ENCODE results near the gene NRXN3.

The NRXN3 gene

DNA sequence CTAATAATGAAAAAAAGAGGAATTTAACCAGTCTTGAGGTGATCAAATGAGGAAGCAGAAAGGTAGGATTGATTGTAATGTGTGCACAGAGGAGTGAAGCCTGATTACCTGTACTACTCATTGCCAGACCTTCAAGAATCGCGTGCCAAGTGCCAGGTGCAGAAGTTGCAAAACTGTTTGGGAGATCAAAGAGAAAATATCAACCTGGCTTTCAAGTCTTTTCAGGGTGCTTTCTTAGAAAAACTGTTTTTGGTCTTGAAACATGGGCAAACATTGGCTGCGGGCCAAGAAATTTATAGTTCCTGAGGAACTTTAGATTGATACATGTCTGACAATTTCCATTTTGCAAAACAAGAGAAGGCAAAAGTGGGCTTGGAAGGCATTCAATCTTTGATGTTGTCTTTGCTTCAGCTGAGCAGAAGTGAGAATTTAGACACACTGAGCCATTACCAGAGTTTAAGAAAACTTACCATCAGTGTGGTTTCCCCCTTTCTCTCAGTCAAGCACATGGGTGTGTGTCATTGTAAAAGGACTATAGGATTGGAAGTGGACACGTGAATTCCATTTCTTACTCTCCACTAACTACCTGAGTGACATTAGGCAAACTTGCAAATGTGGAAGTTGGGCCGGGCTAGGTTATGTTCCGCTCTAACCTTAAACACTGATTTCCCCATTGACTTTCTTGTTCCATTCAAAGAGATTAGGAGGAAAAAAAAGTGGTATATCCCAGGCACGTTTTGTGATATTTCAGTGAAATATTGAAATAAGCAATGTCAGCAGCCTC, 1555.0 kb downstream of the NRXN3 start:
- ChIA-PET POLR2A (no interaction called here), CTCF (no interaction called here)
- no peak for TF ChIP-seq TARDBP (IDR thresholded peaks at IDR 0.05)
- no peak for DNase-seq (ENCODE audit: extremely low spot score)

DNA sequence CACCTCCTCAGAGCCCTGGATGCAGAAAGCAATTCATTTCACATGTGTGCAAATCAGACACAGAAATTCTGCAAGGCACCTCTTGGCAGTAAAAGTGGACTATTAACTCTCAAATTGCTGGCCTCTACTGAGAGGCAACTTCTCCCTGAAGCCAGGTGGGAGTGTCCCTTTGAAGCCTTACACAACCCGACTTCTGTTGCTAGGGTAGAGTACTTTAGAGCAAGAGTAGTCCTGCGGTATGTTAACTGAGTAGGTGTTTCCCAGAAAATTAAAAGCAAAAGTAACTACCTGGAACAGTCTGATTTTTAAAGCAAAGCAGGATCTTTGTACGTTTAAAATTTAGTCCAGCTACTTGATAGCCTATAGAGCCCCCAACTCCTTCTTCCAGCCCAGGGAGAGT, 1557.7 kb downstream of the NRXN3 start:
- POLR2A ChIA-PET: no interaction called here
- TF ChIP-seq ZNF384 (IDR thresholded peaks at IDR 0.05) (no peak), CTBP1 (IDR thresholded peaks at IDR 0.05; ENCODE audit: borderline replicate concordance) (no peak), BHLHE40 (IDR thresholded peaks at IDR 0.05; ENCODE audit: borderline replicate concordance) (no peak)
- CTCF ChIA-PET: interaction anchor here (0.5 kb wide), 1 partner anchor 25 kb away, joined by 3 read pairs; no protein-coding TSS in a partner anchor
- no peak for DNase-seq (ENCODE audit: extremely low spot score)

DNA sequence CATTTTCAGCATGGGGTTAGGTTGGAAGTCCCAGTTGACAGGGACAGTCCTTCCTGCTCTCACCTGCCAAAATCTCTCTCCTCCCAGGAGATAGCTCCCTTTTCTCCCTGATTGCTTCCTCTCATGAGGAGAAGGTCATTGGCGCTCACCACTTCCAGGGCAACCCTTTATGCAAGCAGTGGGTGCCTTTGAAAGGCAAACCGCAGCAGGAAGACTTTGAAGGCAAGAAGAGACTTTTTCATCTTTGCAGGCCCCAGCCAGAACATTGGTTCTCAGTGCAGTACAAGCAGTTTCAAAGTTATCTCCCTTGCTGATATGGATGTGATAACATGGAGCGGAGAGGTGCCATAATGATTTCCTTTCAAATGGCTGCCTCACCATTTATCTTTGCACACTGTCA, 1558.2 kb downstream of the NRXN3 start:
- CTCF ChIA-PET: interaction anchor here (0.5 kb wide), 1 partner anchor 25 kb away, joined by 3 read pairs; no protein-coding TSS in a partner anchor
- TF ChIP-seq SUZ12 (IDR thresholded peaks at IDR 0.05): no peak
- TF ChIP-seq FOXA1 (IDR thresholded peaks at IDR 0.05): no peak
- TF ChIP-seq ZNF384 (IDR thresholded peaks at IDR 0.05): no peak
- TF ChIP-seq FOXK2 (IDR thresholded peaks at IDR 0.05): no peak
- no peak for DNase-seq (ENCODE audit: extremely low spot score)
- POLR2A ChIA-PET: no interaction called here

DNA sequence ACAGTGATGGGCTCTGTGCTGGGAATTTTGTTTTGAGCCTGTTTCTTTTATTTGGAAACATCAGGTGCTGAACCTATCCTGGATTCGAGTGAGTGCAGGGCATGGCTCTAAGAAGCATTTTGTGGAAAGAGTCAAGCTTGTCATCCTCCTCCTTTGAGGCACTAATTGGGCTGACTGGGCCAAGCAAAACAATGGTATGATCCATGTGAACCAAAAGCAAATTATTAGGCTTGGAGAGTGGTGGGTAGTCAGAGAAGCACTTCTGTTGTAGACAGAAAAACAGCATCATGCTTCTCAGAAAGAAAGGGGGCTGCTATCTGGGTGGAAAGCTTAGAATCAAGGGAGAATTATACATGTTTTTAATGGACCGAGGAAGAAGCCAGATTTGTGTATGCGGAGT, 1559.6 kb downstream of the NRXN3 start:
- ChIA-PET CTCF (no interaction called here), POLR2A (no interaction called here)
- no peak for DNase-seq (ENCODE audit: extremely low spot score)
- TF ChIP-seq CTBP1 (IDR thresholded peaks at IDR 0.05; ENCODE audit: borderline replicate concordance) (no peak), LEF1 (IDR thresholded peaks at IDR 0.05; ENCODE audit: borderline replicate concordance) (no peak), TARDBP (IDR thresholded peaks at IDR 0.05) (no peak), L3MBTL2 (conservative IDR thresholded peaks at IDR 0.05) (no peak), ELF4 (IDR thresholded peaks at IDR 0.05) (no peak), SP1 (IDR thresholded peaks at IDR 0.05) (no peak), FOXA1 (IDR thresholded peaks at IDR 0.05) (no peak), SUZ12 (IDR thresholded peaks at IDR 0.05) (no peak), FOXM1 (IDR thresholded peaks at IDR 0.05; ENCODE audit: borderline replicate concordance) (no peak), ZNF384 (IDR thresholded peaks at IDR 0.05) (no peak), HDGF (IDR thresholded peaks at IDR 0.05; ENCODE audit: borderline replicate concordance) (no peak), FOXK2 (IDR thresholded peaks at IDR 0.05) (no peak), NFRKB (IDR thresholded peaks at IDR 0.05) (no peak), BHLHE40 (IDR thresholded peaks at IDR 0.05; ENCODE audit: borderline replicate concordance) (no peak), ARNT (IDR thresholded peaks at IDR 0.05) (no peak)
- TF ChIP-seq, protein P1, sequence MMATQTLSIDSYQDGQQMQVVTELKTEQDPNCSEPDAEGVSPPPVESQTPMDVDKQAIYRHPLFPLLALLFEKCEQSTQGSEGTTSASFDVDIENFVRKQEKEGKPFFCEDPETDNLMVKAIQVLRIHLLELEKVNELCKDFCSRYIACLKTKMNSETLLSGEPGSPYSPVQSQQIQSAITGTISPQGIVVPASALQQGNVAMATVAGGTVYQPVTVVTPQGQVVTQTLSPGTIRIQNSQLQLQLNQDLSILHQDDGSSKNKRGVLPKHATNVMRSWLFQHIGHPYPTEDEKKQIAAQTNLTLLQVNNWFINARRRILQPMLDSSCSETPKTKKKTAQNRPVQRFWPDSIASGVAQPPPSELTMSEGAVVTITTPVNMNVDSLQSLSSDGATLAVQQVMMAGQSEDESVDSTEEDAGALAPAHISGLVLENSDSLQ (IDR thresholded peaks at IDR 0.05): no peak

DNA sequence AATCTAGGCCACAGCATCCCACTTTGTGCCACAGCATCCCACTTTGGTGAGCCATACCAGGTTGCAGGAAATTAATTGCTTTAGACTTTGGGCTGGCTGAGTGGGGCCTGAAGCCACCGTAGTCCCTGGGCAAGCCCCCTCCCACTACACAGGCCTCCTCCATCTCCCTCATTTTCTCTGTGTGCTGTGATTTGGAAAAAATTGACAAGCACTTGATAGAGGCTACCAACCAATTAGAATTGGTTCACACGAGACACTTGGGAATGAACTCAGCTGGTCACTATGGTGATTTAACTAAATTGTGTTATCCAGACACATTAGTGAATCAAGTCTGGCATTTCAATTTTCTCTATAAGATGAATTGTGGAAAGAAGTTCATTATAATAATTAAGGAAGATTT, 1560.0 kb downstream of the NRXN3 start:
- CTCF ChIA-PET: no interaction called here
- TF ChIP-seq HDGF (IDR thresholded peaks at IDR 0.05; ENCODE audit: borderline replicate concordance): no peak
- no peak for TF ChIP-seq ARNT (IDR thresholded peaks at IDR 0.05)
- TF ChIP-seq NFRKB (IDR thresholded peaks at IDR 0.05): no peak
- TF ChIP-seq BHLHE40 (IDR thresholded peaks at IDR 0.05; ENCODE audit: borderline replicate concordance): no peak
- no peak for TF ChIP-seq TARDBP (IDR thresholded peaks at IDR 0.05)
- TF ChIP-seq SP1 (IDR thresholded peaks at IDR 0.05): no peak
- no peak for TF ChIP-seq FOXM1 (IDR thresholded peaks at IDR 0.05; ENCODE audit: borderline replicate concordance)
- TF ChIP-seq ZNF384 (IDR thresholded peaks at IDR 0.05): no peak
- TF ChIP-seq LEF1 (IDR thresholded peaks at IDR 0.05; ENCODE audit: borderline replicate concordance): no peak
- TF ChIP-seq L3MBTL2 (conservative IDR thresholded peaks at IDR 0.05): no peak
- TF ChIP-seq SUZ12 (IDR thresholded peaks at IDR 0.05): no peak
- no peak for DNase-seq (ENCODE audit: extremely low spot score)
- POLR2A ChIA-PET: no interaction called here

DNA sequence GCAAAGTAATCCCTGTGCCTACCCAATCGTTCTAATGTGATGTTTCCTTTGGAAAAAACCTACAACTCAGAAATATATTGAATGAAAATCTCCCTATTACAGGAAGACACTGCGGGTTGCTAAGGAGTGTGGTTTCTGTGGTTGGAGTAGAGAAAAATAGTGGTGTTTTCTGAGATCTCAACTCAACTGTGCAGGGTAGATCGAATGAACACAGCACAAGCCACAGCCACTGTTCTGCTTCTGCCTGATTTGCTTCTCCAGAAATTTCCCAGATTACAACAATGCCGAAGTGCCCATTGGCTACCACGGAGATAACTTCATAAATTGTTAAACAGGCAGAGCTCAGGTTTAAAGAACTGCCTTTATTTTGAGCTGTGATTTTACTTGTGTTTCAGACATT, 1560.8 kb downstream of the NRXN3 start:
- ChIA-PET POLR2A (no interaction called here), CTCF (no interaction called here)
- DNase-seq (ENCODE audit: extremely low spot score): no peak

DNA sequence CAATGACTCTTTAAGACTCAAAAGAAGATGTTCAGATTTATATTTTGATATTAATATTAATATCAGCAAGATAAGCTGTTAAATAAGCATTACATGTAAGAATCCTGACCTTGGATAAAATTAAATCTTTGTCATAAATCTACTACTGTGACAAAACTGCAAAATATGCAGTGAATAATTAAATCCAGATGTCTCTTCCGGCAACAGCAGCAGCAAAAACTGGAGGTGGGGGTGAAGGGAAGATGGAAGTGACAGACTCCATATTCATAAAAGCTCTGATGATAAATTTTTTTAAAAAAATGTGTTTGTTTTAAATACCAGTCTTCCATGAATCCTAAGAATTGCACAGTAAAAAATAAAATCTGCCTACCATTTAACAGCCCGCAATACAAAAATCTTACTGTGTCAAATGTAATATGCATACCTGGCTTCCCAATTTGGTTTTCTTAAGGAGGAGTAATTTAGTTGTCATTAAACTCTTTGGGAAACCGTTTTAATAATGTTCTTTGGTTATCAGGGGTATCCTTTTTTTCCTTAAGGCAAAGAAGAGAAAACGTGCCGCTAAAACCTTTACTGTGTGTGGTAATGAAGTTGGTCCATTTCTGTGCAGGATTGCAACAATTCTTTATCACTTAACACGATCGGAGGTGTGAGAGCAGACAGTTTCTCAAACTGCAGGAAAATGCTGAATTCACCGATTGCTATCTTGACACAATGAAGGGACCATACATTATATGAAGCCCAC, 1562.9 kb downstream of the NRXN3 start:
- TF ChIP-seq ELF4 (IDR thresholded peaks at IDR 0.05) (no peak), LEF1 (IDR thresholded peaks at IDR 0.05; ENCODE audit: borderline replicate concordance) (no peak), ARNT (IDR thresholded peaks at IDR 0.05) (no peak)
- POLR2A ChIA-PET: no interaction called here
- no peak for DNase-seq (ENCODE audit: extremely low spot score)
- CTCF ChIA-PET: no interaction called here

More for the DNA sequence above, 1560.8 kb downstream of the NRXN3 start:
- no peak for TF ChIP-seq ARNT (IDR thresholded peaks at IDR 0.05)
- TF ChIP-seq SP1 (IDR thresholded peaks at IDR 0.05): no peak
- no peak for TF ChIP-seq CTBP1 (IDR thresholded peaks at IDR 0.05; ENCODE audit: borderline replicate concordance)
- TF ChIP-seq FOXM1 (IDR thresholded peaks at IDR 0.05; ENCODE audit: borderline replicate concordance): no peak
- no peak for TF ChIP-seq FOXA1 (IDR thresholded peaks at IDR 0.05)
- TF ChIP-seq ZNF384 (IDR thresholded peaks at IDR 0.05): no peak
- no peak for TF ChIP-seq HDGF (IDR thresholded peaks at IDR 0.05; ENCODE audit: borderline replicate concordance)
- TF ChIP-seq SUZ12 (IDR thresholded peaks at IDR 0.05): no peak

DNA sequence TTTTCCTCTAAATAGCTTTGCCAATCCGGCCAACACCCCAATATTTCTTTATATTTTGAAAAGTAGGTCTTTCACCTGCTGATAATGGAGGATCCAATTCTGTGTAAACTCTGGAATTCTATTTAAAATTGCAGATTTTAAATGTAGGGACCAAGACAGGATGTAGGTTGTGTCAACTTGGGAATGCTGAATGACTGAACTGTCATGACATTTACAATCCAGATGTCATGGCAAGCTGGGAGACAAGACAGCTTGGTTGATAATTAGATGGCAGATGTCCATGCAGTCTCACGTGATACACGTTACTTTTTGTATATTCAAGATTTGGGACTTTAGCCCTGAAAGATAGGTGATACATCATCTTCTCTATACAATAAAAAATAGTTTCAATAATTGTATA, 1564.0 kb downstream of the NRXN3 start:
- DNase-seq (ENCODE audit: extremely low spot score): no peak
- ChIA-PET CTCF (no interaction called here), POLR2A (no interaction called here)
- TF ChIP-seq, protein P1 (IDR thresholded peaks at IDR 0.05): no peak
- TF ChIP-seq FOXM1 (IDR thresholded peaks at IDR 0.05; ENCODE audit: borderline replicate concordance) (no peak), ELF4 (IDR thresholded peaks at IDR 0.05) (no peak), CTBP1 (IDR thresholded peaks at IDR 0.05; ENCODE audit: borderline replicate concordance) (no peak), SUZ12 (IDR thresholded peaks at IDR 0.05) (no peak), TARDBP (IDR thresholded peaks at IDR 0.05) (no peak), HDGF (IDR thresholded peaks at IDR 0.05; ENCODE audit: borderline replicate concordance) (no peak), NFRKB (IDR thresholded peaks at IDR 0.05) (no peak), ZNF384 (IDR thresholded peaks at IDR 0.05) (no peak), LEF1 (IDR thresholded peaks at IDR 0.05; ENCODE audit: borderline replicate concordance) (no peak), L3MBTL2 (conservative IDR thresholded peaks at IDR 0.05) (no peak)

All from HEK293T (cell line).